ENCODE results near the gene ACADSB.

The ACADSB gene

GRCh38 chr10:123001370-123001769 lies 7.4 kb upstream of the ACADSB start:
- no peak for DNase-seq

GRCh38 chr10:123004298-123004697 lies 4.5 kb upstream of the ACADSB start:
- DNase-seq, result no peak

DNA sequence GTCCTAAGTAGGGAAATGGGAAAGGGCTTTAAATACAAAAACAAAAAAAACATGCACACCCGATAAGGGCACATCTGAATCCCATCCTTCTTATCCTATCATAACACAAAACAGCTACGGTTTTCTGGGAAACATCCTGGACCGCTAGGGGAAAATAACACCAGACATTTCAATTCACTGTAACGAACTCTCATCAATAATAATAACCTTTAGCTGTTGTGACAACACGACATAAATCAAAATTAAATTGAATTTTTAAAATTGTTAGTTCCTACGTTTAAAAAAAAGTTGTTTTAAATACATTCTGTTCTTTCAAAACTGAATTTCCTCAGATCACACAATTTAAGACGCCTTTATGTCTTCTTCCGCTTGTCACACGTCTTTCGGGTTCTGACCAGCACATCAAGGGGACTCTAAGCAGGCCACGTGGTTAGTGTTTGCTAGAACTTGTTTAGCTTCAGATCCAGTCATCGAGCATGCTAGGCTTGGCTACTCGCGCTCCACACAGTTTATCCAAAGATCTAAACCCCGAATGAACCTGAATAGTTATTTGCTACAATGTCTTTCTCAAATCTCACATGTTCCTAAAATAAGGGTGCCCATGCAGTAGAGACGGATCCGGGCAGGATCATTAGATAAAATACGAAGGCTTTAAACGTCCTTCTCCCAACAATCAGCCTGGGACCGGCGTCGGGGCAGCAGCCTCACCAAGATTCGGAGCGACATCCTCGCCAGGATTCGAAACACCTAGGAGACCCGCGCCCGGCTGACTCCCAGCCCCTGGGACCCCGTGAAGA lies 1.1 kb upstream of the ACADSB start:
- DNase-seq, result peak in 20 of 56 donors; percentile 3 to 60 (median 28)

DNA sequence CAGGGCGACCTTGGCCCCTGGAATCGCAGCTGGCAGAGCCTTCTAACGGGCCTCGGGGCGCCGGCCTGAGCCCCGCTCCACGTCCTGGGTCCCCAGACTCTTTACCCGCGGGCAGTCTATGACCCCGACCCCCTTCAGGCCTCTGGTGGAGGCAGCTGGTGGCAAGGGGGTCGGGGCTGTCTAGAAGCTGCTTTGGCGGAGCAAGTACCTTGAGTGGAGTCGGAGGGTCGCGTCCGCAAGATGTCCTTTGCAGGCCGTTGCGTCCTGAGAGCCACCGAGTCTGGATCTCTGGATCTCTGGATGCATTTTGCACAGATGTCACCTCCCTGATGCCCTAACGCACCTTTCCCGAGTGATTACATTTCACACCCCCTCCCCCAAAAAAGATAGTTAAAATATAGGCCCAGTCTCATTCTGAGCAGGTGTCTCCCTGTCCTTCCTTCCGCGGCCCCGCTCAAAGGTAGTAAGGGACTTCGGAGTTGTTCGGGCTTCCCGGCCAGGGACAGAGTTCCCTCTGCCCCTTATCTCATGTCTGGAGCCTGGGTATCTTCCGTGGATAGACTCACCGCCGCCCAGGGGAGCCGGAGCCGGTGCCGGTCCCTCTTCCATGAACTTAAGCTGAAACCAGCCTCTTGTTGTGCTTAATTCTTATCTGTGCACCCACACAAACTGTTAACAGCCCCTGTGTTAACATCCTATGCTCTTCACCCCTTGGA lies 457 bp downstream of the ACADSB start:
- peak in 23 of 56 donors; percentile 4 to 69 (median 30) for DNase-seq

GRCh38 chr10:123011987-123012386 lies 3.2 kb downstream of the ACADSB start:
- DNase-seq, result no peak

- no peak for DNase-seq
Observed at GRCh38 chr10:123013456-123014419, 4.9 kb downstream of the ACADSB start.

- DNase-seq, result no peak
Observed at GRCh38 chr10:123014772-123015171, 6.0 kb downstream of the ACADSB start.

GRCh38 chr10:123016228-123016627 lies 7.4 kb downstream of the ACADSB start:
- no peak for DNase-seq

DNA sequence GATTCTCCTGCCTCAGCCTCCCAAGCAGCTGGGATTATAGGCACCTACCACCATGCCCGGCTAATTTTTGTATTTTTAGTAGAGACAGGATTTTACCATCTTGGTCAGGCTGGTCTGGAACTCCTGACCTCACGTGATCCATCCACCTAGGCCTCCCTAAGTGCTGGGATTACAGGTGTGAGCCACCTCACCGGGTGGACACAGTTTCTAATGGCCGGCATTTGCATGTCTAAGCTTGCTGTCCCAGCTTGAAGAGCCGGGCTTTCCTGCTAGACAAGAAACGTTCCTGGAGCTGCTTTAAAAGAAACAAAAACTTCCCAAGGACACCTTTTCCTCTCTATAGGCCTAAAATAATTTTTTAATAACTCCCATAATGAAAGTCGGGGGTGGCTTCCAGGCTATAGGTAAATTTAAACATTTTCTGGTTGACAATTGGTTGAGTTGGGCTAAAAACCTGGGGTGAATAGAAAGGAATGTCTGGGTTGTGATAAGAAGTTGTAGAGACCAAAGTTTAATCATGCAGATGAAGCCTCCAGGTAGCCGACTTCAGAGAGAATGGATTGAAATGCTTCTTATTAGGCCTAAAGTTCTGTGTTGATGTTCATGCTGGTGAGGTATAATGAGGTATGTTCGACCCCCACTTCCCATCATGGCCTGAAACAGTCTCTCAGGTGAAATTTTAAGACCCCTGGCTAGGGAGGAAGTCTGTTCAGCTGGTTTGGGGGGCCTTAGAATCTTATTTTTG lies 8.8 kb downstream of the ACADSB start:
- DNase-seq, result no peak

DNA sequence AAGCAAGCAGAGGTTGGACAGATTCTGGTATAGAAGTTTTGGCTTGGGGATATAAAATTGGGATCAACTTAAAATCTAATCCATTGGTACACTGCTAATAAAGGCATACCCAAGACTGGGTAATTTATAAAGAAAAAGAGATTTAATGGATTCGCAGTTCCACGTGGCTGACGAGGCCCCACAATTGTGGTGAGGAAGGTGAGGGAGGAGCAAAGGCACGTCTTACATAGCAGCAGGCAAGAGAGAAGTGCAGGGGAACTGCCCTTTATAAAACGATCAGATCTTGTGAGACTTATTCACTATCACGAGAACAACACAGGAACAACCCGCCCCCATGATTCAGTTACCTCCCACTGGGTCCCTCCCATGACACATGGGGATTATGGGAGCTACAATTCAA lies 9.7 kb downstream of the ACADSB start:
- no peak for DNase-seq

DNA sequence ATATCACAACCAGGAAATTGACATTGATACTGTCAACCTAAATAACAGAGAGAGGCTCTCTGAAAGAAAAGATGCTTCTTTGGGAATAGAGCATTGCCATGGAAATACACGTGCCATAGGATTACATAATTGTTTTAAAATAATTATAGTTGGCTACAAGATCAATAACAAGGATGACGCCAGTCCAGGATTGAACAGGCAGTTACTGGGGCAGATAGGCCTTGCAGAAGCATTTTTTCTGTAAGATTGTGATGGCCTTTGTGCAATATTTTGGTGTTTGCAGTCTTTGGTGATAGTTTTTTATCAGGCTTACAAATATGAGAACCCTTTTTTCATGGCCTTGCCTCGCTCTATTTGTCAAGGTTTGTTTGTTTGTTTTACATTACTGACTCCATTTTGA lies 10.5 kb downstream of the ACADSB start:
- no peak for DNase-seq

DNA sequence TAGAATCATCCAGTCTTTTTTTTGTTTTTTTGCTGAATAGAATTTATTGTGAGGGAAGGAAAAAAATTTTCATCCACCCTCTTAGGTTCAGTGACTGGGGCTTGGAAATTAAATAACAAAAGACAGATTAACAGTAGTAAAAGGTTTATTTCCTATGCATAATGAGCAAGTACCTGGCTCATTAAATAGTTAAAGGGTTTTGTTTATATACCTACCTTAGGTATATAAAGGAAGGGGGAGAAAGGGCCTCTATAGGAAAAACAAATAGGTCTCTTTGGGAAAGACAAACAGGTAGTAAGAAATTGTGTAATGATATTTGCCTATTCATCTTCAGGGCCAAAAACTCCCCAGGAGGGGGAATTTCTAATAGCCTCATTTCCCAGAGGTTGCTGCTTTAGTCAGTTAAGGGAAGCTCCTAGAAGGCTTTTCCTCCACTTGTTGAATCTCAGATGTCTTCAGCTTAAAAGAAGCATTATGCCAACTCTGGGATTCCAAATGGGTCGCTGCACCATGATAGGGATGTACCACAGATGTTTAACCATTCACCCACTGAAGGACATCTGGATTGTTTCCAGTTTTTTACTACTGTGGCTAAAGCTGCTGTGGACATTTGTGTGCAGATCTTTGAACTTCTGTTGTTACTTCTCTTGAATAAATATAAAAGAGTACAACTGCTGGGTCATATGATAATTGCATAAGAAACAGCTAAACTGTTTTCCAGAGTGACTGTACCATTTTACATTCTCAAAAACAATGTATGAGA lies 11.3 kb downstream of the ACADSB start:
- DNase-seq, result no peak

DNA sequence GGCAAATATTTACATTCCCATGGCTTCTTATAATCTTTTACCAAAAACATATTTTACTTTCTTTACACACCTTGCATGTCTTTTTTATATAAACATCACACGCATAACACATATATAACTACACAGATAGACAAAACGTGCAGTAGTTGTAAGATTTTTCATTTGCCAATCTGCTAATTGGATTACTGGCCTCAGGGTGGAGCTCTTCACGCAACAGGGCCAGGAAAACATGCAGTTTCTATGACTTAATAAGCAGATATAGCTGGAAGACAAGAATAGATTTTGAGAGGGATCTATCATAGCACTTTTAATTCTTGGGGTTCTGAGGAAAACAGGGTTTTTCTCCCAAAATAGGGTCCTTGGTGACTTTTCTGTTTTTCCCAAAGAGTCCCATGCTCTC lies 12.7 kb downstream of the ACADSB start:
- DNase-seq, result no peak

DNA sequence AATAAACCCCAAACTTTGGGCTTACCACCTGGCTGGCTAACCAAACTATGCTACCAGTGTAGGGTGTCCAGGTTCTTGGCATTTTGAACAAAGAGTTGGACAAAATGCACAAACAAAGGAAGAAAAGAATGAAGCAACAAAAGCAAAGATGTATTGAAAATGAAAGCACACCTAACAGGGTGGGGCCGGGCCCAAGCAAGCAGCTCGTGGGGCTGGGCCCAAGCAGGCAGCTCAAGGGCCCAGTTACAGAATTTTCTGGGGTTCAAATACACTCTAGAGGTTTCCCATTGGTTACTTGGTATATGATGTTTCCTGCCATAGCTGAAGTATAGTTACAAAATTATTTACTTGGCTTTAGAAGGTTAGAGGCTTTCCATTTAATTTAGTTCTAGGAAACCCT lies 15.7 kb downstream of the ACADSB start:
- no peak for DNase-seq

DNA sequence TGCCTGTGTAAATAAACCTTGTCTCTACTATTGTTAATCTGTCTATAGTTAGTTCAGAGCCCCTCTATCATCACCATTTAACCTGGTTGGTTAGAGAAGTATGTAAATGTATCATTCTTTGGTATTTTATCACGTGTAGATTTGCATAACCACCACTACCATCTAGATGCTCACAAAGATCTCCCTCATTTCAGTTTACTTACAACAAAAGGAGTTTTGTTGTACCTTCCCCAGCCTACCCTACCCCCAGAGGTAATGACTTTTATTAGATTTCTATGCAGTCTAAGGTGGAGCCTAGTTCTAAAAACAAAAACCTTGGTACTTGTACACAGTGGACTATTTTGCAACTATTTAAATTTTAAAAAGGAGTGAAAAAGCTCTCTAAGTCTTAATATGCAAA lies 17.5 kb downstream of the ACADSB start:
- DNase-seq, result no peak

DNA sequence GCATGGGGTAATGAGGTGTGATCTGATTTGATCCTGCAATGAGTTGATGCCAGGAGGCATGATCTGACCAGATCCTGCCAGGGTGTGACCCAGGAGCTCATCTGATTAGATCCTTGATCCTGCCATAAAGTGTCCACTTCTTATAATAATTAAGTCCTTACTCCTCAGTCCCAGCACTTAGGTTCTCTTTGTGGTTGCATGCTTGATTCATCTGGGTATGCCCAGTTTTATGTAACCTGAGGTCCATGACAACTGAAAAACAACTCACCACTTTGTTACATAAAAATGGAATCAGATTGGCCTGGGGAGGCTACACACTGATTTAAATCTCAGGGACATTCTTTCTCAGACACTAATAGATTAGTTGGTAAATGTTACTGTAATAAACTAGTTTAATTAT lies 19.1 kb downstream of the ACADSB start:
- DNase-seq, result no peak

- no peak for DNase-seq
Observed at GRCh38 chr10:123031124-123031523, 22.3 kb downstream of the ACADSB start.

DNA sequence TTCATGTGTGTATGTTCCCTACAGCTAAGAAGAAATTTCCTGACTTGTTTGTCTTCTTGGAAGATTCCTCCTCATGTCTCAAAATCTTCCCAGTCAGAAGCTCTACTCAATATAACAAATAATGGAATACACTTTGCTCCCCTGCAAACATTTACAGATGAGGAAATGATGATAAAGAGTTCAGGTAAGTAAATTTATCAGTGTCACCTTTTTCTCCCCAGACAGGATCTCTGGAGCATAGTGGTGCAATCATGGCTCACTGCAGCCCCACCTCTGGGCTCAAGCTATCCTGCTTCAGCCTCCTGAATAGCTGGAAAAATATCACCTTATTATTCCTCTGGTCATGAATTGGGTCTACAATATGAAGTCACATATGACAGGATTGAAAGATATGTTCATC lies 25.5 kb downstream of the ACADSB start:
- no peak for DNase-seq

GRCh38 chr10:123035467-123036086 lies 26.8 kb downstream of the ACADSB start:
- no peak for DNase-seq

All from nucleus accumbens (tissue), 56 donors.